Gastroesophageal sphincter (tissue), 3 donors: ENCODE measurements around the gene SNCB.

Experiments used
- EP300 ChIP-seq: sonication (generic); formaldehyde crosslinking; IDR thresholded peaks from one replicate; pipeline ENCODE4 v1.6.1; 2017; ENCODE audit warnings: antibody characterized with exemption, mild to moderate bottlenecking
- POLR2A ChIP-seq, 2 donors: fragments of 450-650 bp; IDR thresholded peaks; one replicate each; pipeline ENCODE4 v1.6.1; 2017; ENCODE audit warnings: antibody characterized with exemption in 2 of 2, mild to moderate bottlenecking in 2 of 2, moderate library complexity in 1 of 2
- POLR2AphosphoS5 ChIP-seq: sonication (generic); formaldehyde crosslinking; IDR thresholded peaks from one replicate; pipeline ENCODE4 v1.6.1; 2017; ENCODE audit warnings: antibody characterized with exemption
- TF ChIP-seq, protein P1 (sequence below), 4 experiments: fragments of 200-600 bp in 2 of 4; fragments of 450-650 bp in 2 of 4; sonication (generic) in 1 of 4; IDR thresholded peaks; one replicate each; pipeline ENCODE4 v1.5.1; 2017 to 2019; ENCODE audit warnings: antibody characterized with exemption in 4 of 4, mild to moderate bottlenecking in 2 of 4, moderate library complexity in 2 of 4

DNA sequence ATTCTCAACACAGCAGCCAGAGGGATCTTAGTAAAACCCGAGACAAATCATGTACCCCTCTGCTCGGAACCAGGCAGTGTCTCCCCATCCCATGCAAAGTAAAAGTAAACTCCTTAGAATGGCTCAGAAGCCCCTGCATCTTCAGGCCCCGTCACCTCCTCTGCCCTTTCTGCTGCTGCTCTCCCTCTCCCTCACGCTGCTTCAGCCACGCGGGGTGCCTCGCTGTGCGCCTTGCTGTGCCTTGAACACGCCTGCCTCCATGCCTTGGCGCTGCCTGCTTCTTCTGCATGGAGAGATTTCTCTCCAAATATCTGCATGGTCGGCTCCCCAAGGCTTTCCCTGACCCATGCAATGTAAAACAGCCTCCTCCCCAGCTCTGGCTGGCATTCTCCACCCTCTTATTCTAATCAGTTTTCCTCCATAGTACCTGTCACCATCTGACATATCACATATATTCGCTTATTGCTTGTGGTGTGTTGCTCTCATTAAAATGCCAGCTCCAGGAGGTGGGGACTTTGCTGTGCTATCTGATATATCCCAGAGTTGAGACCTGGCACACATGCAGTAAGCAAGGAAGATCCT, 28.3 kb downstream of the SNCB start:
- TF ChIP-seq, protein P1, sequence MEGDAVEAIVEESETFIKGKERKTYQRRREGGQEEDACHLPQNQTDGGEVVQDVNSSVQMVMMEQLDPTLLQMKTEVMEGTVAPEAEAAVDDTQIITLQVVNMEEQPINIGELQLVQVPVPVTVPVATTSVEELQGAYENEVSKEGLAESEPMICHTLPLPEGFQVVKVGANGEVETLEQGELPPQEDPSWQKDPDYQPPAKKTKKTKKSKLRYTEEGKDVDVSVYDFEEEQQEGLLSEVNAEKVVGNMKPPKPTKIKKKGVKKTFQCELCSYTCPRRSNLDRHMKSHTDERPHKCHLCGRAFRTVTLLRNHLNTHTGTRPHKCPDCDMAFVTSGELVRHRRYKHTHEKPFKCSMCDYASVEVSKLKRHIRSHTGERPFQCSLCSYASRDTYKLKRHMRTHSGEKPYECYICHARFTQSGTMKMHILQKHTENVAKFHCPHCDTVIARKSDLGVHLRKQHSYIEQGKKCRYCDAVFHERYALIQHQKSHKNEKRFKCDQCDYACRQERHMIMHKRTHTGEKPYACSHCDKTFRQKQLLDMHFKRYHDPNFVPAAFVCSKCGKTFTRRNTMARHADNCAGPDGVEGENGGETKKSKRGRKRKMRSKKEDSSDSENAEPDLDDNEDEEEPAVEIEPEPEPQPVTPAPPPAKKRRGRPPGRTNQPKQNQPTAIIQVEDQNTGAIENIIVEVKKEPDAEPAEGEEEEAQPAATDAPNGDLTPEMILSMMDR (IDR thresholded peaks at IDR 0.05) = no peak
- no peak for TF ChIP-seq POLR2A (IDR thresholded peaks at IDR 0.05)
- TF ChIP-seq EP300 = no peak
- TF ChIP-seq POLR2AphosphoS5 = no peak
